Measurements from ENCODE around the gene C3orf33.
"Not testable (repeated sequence)": the region's sequence is repeated elsewhere in the genome, so short reads cannot be mapped to it uniquely, and the experiment has no call there.

The C3orf33 gene

GRCh38 chr3:155815030-155815545 is 9.0 kb upstream of the C3orf33 start:
- no peaks in the 10 kb centered on the region for H3K27me3 ChIP-seq (ENCODE audit: insufficient read depth, poor library complexity, severe bottlenecking)
- TF ChIP-seq SPI1 (IDR thresholded peaks at IDR 0.05; ENCODE audit: borderline replicate concordance, low read depth) (no peak), GABPA (IDR thresholded peaks at IDR 0.05; ENCODE audit: low read depth) (no peak)
- TF ChIP-seq, protein P1, sequence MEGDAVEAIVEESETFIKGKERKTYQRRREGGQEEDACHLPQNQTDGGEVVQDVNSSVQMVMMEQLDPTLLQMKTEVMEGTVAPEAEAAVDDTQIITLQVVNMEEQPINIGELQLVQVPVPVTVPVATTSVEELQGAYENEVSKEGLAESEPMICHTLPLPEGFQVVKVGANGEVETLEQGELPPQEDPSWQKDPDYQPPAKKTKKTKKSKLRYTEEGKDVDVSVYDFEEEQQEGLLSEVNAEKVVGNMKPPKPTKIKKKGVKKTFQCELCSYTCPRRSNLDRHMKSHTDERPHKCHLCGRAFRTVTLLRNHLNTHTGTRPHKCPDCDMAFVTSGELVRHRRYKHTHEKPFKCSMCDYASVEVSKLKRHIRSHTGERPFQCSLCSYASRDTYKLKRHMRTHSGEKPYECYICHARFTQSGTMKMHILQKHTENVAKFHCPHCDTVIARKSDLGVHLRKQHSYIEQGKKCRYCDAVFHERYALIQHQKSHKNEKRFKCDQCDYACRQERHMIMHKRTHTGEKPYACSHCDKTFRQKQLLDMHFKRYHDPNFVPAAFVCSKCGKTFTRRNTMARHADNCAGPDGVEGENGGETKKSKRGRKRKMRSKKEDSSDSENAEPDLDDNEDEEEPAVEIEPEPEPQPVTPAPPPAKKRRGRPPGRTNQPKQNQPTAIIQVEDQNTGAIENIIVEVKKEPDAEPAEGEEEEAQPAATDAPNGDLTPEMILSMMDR (IDR thresholded peaks at IDR 0.05; ENCODE audit: insufficient read depth, low read length) = no peak
- no peak overlapping the region for H3K27ac ChIP-seq (replicated peaks)
- H3K4me3 ChIP-seq (replicated peaks; ENCODE audit: insufficient read depth, low read length) = no peak overlapping the region
- DNase-seq (ENCODE audit: low read depth in 1 of 2, low spot score in 1 of 2) = no peak

DNA sequence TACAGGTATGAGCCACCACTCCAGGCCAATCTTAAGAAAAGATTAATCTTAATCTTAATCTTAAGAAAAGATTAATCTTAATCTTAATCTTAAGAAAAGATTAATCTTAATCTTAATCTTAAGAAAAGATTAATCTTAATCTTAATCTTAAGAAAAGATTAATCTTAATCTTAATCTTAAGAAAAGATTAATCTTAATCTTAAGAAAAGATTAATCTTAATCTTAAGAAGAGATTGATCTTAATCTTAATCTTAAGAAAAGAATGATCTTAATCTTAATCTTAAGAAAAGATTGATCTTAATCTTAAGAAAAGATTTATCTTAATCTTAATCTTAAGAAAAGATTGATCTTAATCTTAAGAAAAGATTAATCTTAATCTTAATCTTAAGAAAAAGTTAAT is 7.1 kb upstream of the C3orf33 start:
- not testable (repeated sequence) for DNase-seq (ENCODE audit: low read depth in 1 of 2, low spot score in 1 of 2); H3K27me3 ChIP-seq (ENCODE audit: insufficient read depth, poor library complexity, severe bottlenecking); H3K27ac ChIP-seq (replicated peaks); H3K4me3 ChIP-seq (replicated peaks; ENCODE audit: insufficient read depth, low read length)

DNA sequence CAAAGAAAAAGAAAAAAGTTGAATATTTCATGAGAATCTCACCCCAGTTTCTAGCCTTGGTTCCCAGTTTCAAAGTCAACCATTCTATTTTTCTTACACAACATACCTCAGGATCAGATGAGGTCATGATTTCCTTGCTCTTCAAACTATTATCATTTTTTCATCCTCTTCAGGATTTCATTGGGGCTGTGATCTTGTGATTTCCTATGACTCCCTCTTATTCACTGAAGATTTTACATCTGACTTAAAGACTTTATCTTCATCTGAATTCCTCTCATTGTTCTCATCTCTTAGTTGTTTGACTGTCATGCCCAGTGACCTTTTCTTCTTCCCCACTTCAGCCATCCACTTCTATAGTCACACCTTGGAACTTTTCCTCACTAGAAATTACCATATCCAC is 3.1 kb upstream of the C3orf33 start:
- Histone ChIP-seq H3K27me3 (ENCODE audit: insufficient read depth, poor library complexity, severe bottlenecking) (no peaks in the 10 kb centered on the region), H3K4me3 (replicated peaks; ENCODE audit: insufficient read depth, low read length) (no peak overlapping the region), H3K27ac (replicated peaks) (no peak overlapping the region)
- TF ChIP-seq, protein P1 (IDR thresholded peaks at IDR 0.05; ENCODE audit: insufficient read depth, low read length) = no peak
- TF ChIP-seq SPI1 (IDR thresholded peaks at IDR 0.05; ENCODE audit: borderline replicate concordance, low read depth) = no peak
- no peak for TF ChIP-seq GABPA (IDR thresholded peaks at IDR 0.05; ENCODE audit: low read depth)
- DNase-seq (ENCODE audit: low read depth in 1 of 2, low spot score in 1 of 2) = no peak

DNA sequence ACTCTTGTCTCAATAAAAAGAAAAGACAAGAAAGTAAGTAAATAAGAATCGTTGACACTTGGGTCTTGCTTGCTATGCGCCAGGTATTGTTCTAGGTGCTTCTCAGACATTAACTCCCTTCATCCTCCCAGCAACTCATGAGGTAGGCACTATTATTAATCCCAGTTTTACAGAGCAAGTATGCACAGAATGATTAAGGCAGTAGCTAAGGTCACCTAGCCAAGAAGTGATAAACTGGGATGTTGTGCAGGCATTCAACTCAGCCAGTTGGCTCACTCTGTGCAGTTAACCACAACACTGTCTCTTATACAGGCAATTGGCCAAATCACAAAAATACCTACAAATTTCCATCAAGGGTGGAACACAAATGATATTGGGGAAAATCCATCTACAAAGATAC is 1.7 kb upstream of the C3orf33 start:
- DNase-seq (ENCODE audit: low read depth in 1 of 2, low spot score in 1 of 2) = no peak
- Histone ChIP-seq H3K27me3 (ENCODE audit: insufficient read depth, poor library complexity, severe bottlenecking) (no peaks in the 10 kb centered on the region), H3K4me3 (replicated peaks; ENCODE audit: insufficient read depth, low read length) (no peak overlapping the region), H3K27ac (replicated peaks) (no peak overlapping the region)
- TF ChIP-seq GABPA (IDR thresholded peaks at IDR 0.05; ENCODE audit: low read depth) = no peak
- TF ChIP-seq SPI1 (IDR thresholded peaks at IDR 0.05; ENCODE audit: borderline replicate concordance, low read depth) = no peak
- TF ChIP-seq, protein P2, sequence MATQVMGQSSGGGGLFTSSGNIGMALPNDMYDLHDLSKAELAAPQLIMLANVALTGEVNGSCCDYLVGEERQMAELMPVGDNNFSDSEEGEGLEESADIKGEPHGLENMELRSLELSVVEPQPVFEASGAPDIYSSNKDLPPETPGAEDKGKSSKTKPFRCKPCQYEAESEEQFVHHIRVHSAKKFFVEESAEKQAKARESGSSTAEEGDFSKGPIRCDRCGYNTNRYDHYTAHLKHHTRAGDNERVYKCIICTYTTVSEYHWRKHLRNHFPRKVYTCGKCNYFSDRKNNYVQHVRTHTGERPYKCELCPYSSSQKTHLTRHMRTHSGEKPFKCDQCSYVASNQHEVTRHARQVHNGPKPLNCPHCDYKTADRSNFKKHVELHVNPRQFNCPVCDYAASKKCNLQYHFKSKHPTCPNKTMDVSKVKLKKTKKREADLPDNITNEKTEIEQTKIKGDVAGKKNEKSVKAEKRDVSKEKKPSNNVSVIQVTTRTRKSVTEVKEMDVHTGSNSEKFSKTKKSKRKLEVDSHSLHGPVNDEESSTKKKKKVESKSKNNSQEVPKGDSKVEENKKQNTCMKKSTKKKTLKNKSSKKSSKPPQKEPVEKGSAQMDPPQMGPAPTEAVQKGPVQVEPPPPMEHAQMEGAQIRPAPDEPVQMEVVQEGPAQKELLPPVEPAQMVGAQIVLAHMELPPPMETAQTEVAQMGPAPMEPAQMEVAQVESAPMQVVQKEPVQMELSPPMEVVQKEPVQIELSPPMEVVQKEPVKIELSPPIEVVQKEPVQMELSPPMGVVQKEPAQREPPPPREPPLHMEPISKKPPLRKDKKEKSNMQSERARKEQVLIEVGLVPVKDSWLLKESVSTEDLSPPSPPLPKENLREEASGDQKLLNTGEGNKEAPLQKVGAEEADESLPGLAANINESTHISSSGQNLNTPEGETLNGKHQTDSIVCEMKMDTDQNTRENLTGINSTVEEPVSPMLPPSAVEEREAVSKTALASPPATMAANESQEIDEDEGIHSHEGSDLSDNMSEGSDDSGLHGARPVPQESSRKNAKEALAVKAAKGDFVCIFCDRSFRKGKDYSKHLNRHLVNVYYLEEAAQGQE (IDR thresholded peaks at IDR 0.05; ENCODE audit: insufficient replicate concordance, low read depth) = no peak
- TF ChIP-seq POLR2AphosphoS5 (IDR thresholded peaks at IDR 0.05; ENCODE audit: low read depth) = no peak
- TF ChIP-seq, protein P1 (IDR thresholded peaks at IDR 0.05; ENCODE audit: insufficient read depth, low read length) = no peak

- Histone ChIP-seq H3K27ac (replicated peaks) (peak overlapping the region; percentile 80), H3K27me3 (ENCODE audit: insufficient read depth, poor library complexity, severe bottlenecking) (no peaks in the 10 kb centered on the region), H3K4me3 (replicated peaks; ENCODE audit: insufficient read depth, low read length) (peak overlapping the region; percentile 87)
- TF ChIP-seq, protein P1 (IDR thresholded peaks at IDR 0.05; ENCODE audit: insufficient read depth, low read length) = no peak
- TF ChIP-seq, protein P2 (IDR thresholded peaks at IDR 0.05; ENCODE audit: insufficient replicate concordance, low read depth) = no peak
- no peak for TF ChIP-seq POLR2AphosphoS5 (IDR thresholded peaks at IDR 0.05; ENCODE audit: low read depth)
- TF ChIP-seq GABPA (IDR thresholded peaks at IDR 0.05; ENCODE audit: low read depth) = no peak
- no peak for TF ChIP-seq SPI1 (IDR thresholded peaks at IDR 0.05; ENCODE audit: borderline replicate concordance, low read depth)
- DNase-seq (ENCODE audit: low read depth in 1 of 2, low spot score in 1 of 2) = peak; percentile 12 to 38
Observed at GRCh38 chr3:155805204-155805801, 775 bp downstream of the C3orf33 start.

Data from HL-60 (cell line).